Lung (tissue), 12 donors: ENCODE data around the gene DDB1. TPM values are rescaled to one million over a fixed set of nuclear protein-coding genes. Genes with fewer than 3 reads are reported as not detected.

ENCODE experiments used
- ATAC-seq: fragments of 200-7000 bp; cut with Tn5 transposase; one replicate; pipeline ENCODE4 v1.9.1; 2020; ENCODE audit warnings: moderate number of reproducible peaks; ENCODE audit not compliant: insufficient read depth, low FRiP score
- DNase-seq, 3 donors: peaks; one replicate each; pipeline ENCODE4 v3.0.0-alpha.2; 2013 to 2017
- H3K27ac ChIP-seq, 2 donors: one replicate each; pipeline ENCODE4 v1.5.1; 2013; ENCODE audit warnings: mild to moderate bottlenecking in 2 of 2, moderate library complexity in 2 of 2, control low read depth in 1 of 2, inconsistent platforms in 1 of 2, low read depth in 1 of 2, low read length in 1 of 2
- H3K27me3 ChIP-seq, 3 donors: one replicate each; pipeline ENCODE4 v1.5.1; 2013; ENCODE audit warnings: low read length in 2 of 3; ENCODE audit not compliant: control insufficient read depth in 3 of 3, insufficient read depth in 3 of 3
- H3K36me3 ChIP-seq, 4 donors: one replicate each; pipeline ENCODE4 v1.5.1; 2013; ENCODE audit warnings: low read length in 4 of 4, mild to moderate bottlenecking in 1 of 4, moderate library complexity in 1 of 4; ENCODE audit not compliant: control insufficient read depth in 4 of 4, insufficient read depth in 4 of 4
- H3K4me1 ChIP-seq, 5 donors: one replicate each; pipeline ENCODE4 v1.5.1; 2013; ENCODE audit warnings: low read length in 5 of 5, mild to moderate bottlenecking in 2 of 5, moderate library complexity in 1 of 5; ENCODE audit not compliant: control insufficient read depth in 5 of 5, insufficient read depth in 5 of 5
- H3K4me3 ChIP-seq: one replicate; pipeline ENCODE4 v1.5.1; 2013; ENCODE audit warnings: mild to moderate bottlenecking, control low read depth, moderate library complexity
- H3K9ac ChIP-seq, 2 donors: one replicate each; pipeline ENCODE4 v1.5.1; 2013; ENCODE audit warnings: low read length in 2 of 2, control low read depth in 1 of 2; ENCODE audit not compliant: insufficient read depth in 1 of 2
- H3K9me3 ChIP-seq, 4 donors: one replicate each; pipeline ENCODE4 v1.5.1; 2013; ENCODE audit warnings: low read length in 3 of 4, mild to moderate bottlenecking in 1 of 4, moderate library complexity in 1 of 4; ENCODE audit not compliant: control insufficient read depth in 4 of 4, insufficient read depth in 3 of 4
- WGBS, 2 donors: extraction: QIAGEN DNeasy Blood & Tissue Kit; methylation state at CpG; one replicate each; pipeline ENCODE4 v1.1.7; 2013; 5-methylcytosine and 5-hydroxymethylcytosine counted together
- polyA plus RNA-seq, 2 donors: library from polyadenylated mRNA; stranded (reverse); fragments of 200-250 nt; gene quantifications; one replicate each; pipeline ENCODE4 v1.2.1, GENCODE V29; 2013
- total RNA-seq, 2 donors: library from RNA; depleted of rRNA in 1 of 2; stranded (reverse); fragments of >200 nt in 1 of 2; gene quantifications; one replicate each; pipeline ENCODE4 v1.2.1, GENCODE V29; 2014 to 2021
- TF ChIP-seq, protein P1 (sequence below): IDR thresholded peaks from 2 replicates; pipeline ENCODE4 v1.5.1; 2012; ENCODE audit warnings: mild to moderate bottlenecking; ENCODE audit errors: control extremely low read depth, extremely low read depth
- donor health status: control.
- donor health status: control.
- donor health status: Bipolar disorder and iron deficiency.
- donor health status: healthy.
- donor health status: DM: yes; HTN: yes; CAD: no.

Gene DDB1
- total and polyA plus RNA-seq, 4 donors = 88.5 to 184 (median 121) TPM

DNA sequence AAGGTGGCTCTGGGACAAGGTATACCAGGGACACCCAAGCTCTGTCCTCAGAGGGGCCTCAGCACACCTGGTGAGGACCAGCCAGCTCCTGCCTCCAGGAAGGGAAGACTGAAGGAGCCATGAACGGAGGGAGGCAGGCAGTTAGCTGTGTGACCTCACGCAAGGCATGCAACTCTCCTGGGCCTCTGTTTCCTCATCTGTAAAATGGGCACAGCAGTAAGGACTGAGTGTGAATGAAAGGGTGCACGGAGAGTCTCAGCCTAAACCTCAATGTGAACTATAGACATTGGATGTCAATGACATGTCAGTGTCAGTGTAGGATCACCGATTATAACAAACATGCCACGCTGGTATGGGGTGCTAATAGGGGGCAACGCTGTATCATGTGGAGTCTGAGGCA is 73.5 kb downstream of the DDB1 start:
- DNase-seq (no peak), ATAC-seq (no peak)
- TF ChIP-seq, protein P1, sequence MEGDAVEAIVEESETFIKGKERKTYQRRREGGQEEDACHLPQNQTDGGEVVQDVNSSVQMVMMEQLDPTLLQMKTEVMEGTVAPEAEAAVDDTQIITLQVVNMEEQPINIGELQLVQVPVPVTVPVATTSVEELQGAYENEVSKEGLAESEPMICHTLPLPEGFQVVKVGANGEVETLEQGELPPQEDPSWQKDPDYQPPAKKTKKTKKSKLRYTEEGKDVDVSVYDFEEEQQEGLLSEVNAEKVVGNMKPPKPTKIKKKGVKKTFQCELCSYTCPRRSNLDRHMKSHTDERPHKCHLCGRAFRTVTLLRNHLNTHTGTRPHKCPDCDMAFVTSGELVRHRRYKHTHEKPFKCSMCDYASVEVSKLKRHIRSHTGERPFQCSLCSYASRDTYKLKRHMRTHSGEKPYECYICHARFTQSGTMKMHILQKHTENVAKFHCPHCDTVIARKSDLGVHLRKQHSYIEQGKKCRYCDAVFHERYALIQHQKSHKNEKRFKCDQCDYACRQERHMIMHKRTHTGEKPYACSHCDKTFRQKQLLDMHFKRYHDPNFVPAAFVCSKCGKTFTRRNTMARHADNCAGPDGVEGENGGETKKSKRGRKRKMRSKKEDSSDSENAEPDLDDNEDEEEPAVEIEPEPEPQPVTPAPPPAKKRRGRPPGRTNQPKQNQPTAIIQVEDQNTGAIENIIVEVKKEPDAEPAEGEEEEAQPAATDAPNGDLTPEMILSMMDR = no peak
- H3K9me3 ChIP-seq = no peaks in the 10 kb centered on the region
- no peaks in the 10 kb centered on the region for H3K36me3 ChIP-seq
- H3K4me1 ChIP-seq = no peaks in the 10 kb centered on the region
- WGBS, 2 donors = 92 to 98% methylated on average over 6 of the region's 6 CpGs
- no peak overlapping the region for H3K9ac ChIP-seq
- H3K27ac ChIP-seq = no peak overlapping the region
- H3K4me3 ChIP-seq = no peak overlapping the region
- H3K27me3 ChIP-seq = peaks cover 0 to 4% (median 0%) of the 10 kb centered on the region in 3 donors

DNA sequence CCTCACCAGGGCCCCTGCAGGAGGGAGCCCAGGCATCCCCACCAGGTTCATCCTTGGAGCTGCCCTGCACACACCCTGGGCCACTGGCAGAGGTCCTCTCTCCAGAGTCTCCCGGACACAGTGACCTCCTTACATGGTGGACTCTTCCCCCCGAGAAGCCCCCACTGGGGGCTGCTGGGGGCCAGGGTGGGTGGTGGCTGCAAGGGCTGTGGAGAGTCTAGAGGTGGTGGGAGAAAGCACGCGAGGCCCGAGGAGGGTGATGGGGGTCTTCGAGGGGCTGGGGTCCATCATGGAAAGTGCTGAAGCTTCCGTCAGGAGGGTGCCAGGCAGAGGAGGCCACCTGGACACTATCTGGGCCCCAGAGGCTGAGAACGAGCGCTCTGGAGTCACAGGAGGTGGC is 74.4 kb downstream of the DDB1 start:
- no peak for ATAC-seq
- no peaks in the 10 kb centered on the region for H3K36me3 ChIP-seq
- no peak overlapping the region for H3K4me3 ChIP-seq
- TF ChIP-seq, protein P1 = no peak
- no peak for DNase-seq
- H3K9ac ChIP-seq = no peak overlapping the region
- WGBS, 2 donors = 90 to 96% methylated on average over 9 of the region's 9 CpGs
- peaks cover 0 to 4% (median 0%) of the 10 kb centered on the region in 3 donors for H3K27me3 ChIP-seq
- H3K27ac ChIP-seq = no peak overlapping the region
- no peaks in the 10 kb centered on the region for H3K9me3 ChIP-seq
- H3K4me1 ChIP-seq = no peaks in the 10 kb centered on the region

DNA sequence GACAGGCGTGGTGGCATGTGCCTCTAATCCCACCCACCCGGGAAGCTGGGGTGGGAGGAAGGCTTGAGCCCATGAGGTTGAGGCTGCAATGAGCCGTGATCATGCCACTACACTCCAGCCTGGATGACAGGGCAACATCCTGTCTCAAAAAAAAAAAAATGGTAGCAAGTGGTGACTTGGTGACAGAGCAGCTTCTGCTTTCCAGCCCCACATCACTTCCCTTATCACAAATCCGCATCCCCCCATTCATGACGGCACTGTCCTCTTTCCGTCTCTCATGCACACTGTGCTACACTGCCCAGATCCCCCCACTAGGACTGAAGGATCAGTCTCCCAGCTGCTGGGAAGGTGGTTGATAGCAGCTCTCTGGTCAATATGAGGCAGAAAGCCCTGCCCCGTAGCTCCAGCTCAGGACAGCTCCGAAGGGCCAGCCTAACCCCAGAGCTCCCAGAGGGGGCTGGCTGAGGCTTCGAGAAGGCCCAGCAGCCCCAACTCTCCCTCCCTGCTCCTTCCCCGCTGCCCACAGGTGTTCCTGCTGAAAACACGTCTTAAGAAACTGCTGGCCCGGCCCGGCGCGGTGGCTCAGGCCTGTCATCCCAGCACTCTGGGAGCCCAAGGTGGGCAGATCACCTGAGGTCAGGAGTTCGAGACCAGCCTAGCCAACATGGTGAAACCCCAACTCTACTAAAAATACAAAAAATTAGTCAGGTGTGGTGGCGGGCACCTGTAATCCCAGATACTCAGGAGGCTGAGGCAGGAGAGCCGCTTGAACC is 76.0 kb downstream of the DDB1 start:
- no peak for ATAC-seq
- WGBS, 2 donors = 77 to 87% methylated on average over 18 of the region's 18 CpGs
- Histone ChIP-seq H3K4me1 (no peaks in the 10 kb centered on the region), H3K36me3 (no peaks in the 10 kb centered on the region), H3K9ac (no peak overlapping the region), H3K9me3 (no peaks in the 10 kb centered on the region), H3K27ac (no peak overlapping the region), H3K27me3 (peaks cover 0 to 4% (median 0%) of the 10 kb centered on the region in 3 donors), H3K4me3 (no peak overlapping the region)
- no peak for DNase-seq
- TF ChIP-seq, protein P1 = no peak
